ENCODE data around the gene TSHZ2. TPM values are rescaled to one million over a fixed set of nuclear protein-coding genes. Genes with fewer than 3 reads are reported as not detected.

The TSHZ2 gene
- total and polyA plus RNA-seq, 7 donors = 1.2 to 32.7 (median 14.0) TPM

GRCh38 chr20:52945862-52946522, 26.2 kb upstream of the TSHZ2 start:
- WGBS, 2 donors = 29 to 80% methylated on average over 2 of the region's 2 CpGs
- DNase-seq = no peak
- no peaks in the 10 kb centered on the region for H3K36me3 ChIP-seq

GRCh38 chr20:52948491-52948890, 23.7 kb upstream of the TSHZ2 start:
- Histone ChIP-seq H3K4me1 (no peaks in the 10 kb centered on the region), H3K9me3 (no peaks in the 10 kb centered on the region), H3K4me3 (no peak overlapping the region), H3K36me3 (no peaks in the 10 kb centered on the region), H3K27me3 (no peaks in the 10 kb centered on the region), H3K27ac (no peak overlapping the region)
- intact Hi-C loops (cut with DNase I) = no loop called here
- 88 to 90% methylated on average over 1 of the region's 1 CpG for WGBS, 2 donors
- no peak for DNase-seq
- TF ChIP-seq POLR2AphosphoS5 (IDR thresholded peaks at IDR 0.05) = no peak
- TF ChIP-seq POLR2A (IDR thresholded peaks at IDR 0.05) = no peak
- TF ChIP-seq EP300 (IDR thresholded peaks at IDR 0.05) = no peak
- TF ChIP-seq CTCF (IDR thresholded peaks at IDR 0.05) = no peak

More at GRCh38 chr20:52945862-52946522, 26.2 kb upstream of the TSHZ2 start:
- intact Hi-C loops (cut with DNase I) = no loop called here
- H3K9me3 ChIP-seq = no peaks in the 10 kb centered on the region
- no peaks in the 10 kb centered on the region for H3K27me3 ChIP-seq
- H3K4me3 ChIP-seq = no peak overlapping the region
- no peak overlapping the region for H3K27ac ChIP-seq
- H3K4me1 ChIP-seq = no peaks in the 10 kb centered on the region
- no peak for TF ChIP-seq EP300 (IDR thresholded peaks at IDR 0.05)
- no peak for TF ChIP-seq POLR2A (IDR thresholded peaks at IDR 0.05)
- no peak for TF ChIP-seq CTCF (IDR thresholded peaks at IDR 0.05)
- TF ChIP-seq POLR2AphosphoS5 (IDR thresholded peaks at IDR 0.05) = no peak

- intact Hi-C loops (cut with DNase I) = no loop called here
- no peaks in the 10 kb centered on the region for H3K9me3 ChIP-seq
- no peaks in the 10 kb centered on the region for H3K4me1 ChIP-seq
- no peaks in the 10 kb centered on the region for H3K36me3 ChIP-seq
- no peak overlapping the region for H3K4me3 ChIP-seq
- DNase-seq = no peak
- no peak overlapping the region for H3K27ac ChIP-seq
- no peak for TF ChIP-seq POLR2A (IDR thresholded peaks at IDR 0.05)
- TF ChIP-seq POLR2AphosphoS5 (IDR thresholded peaks at IDR 0.05) = no peak
- TF ChIP-seq EP300 (IDR thresholded peaks at IDR 0.05) = no peak
- no peak for TF ChIP-seq CTCF (IDR thresholded peaks at IDR 0.05)
- WGBS, 2 donors = 83 to 91% methylated on average over 1 of the region's 1 CpG
- H3K27me3 ChIP-seq = no peaks in the 10 kb centered on the region
These were observed 19.1 kb upstream of the TSHZ2 start for GRCh38 chr20:52953020-52953419.

- no peaks in the 10 kb centered on the region for H3K27me3 ChIP-seq
- H3K36me3 ChIP-seq = no peaks in the 10 kb centered on the region
- no peak for TF ChIP-seq EP300 (IDR thresholded peaks at IDR 0.05)
- H3K4me3 ChIP-seq = no peak overlapping the region
- H3K27ac ChIP-seq = no peak overlapping the region
- H3K4me1 ChIP-seq = no peaks in the 10 kb centered on the region
- DNase-seq = no peak
- intact Hi-C loops (cut with DNase I) = no loop called here
- WGBS, 2 donors = 77 to 86% methylated on average over 6 of the region's 6 CpGs
- H3K9me3 ChIP-seq = no peaks in the 10 kb centered on the region
These were observed 17.3 kb upstream of the TSHZ2 start for GRCh38 chr20:52954849-52955248.

GRCh38 chr20:52958211-52958610, 13.9 kb upstream of the TSHZ2 start:
- no peak for DNase-seq
- Histone ChIP-seq H3K27ac (no peak overlapping the region), H3K4me3 (no peak overlapping the region), H3K9me3 (no peaks in the 10 kb centered on the region), H3K36me3 (no peaks in the 10 kb centered on the region), H3K4me1 (no peaks in the 10 kb centered on the region), H3K27me3 (no peaks in the 10 kb centered on the region)
- 71 to 75% methylated on average over 4 of the region's 4 CpGs for WGBS, 2 donors
- intact Hi-C loops (cut with DNase I) = no loop called here
- TF ChIP-seq POLR2A (IDR thresholded peaks at IDR 0.05) (no peak), POLR2AphosphoS5 (IDR thresholded peaks at IDR 0.05) (no peak), CTCF (IDR thresholded peaks at IDR 0.05) (no peak), EP300 (IDR thresholded peaks at IDR 0.05) (no peak)
